Measurements from ENCODE around the gene SPTB.

The SPTB gene

DNA sequence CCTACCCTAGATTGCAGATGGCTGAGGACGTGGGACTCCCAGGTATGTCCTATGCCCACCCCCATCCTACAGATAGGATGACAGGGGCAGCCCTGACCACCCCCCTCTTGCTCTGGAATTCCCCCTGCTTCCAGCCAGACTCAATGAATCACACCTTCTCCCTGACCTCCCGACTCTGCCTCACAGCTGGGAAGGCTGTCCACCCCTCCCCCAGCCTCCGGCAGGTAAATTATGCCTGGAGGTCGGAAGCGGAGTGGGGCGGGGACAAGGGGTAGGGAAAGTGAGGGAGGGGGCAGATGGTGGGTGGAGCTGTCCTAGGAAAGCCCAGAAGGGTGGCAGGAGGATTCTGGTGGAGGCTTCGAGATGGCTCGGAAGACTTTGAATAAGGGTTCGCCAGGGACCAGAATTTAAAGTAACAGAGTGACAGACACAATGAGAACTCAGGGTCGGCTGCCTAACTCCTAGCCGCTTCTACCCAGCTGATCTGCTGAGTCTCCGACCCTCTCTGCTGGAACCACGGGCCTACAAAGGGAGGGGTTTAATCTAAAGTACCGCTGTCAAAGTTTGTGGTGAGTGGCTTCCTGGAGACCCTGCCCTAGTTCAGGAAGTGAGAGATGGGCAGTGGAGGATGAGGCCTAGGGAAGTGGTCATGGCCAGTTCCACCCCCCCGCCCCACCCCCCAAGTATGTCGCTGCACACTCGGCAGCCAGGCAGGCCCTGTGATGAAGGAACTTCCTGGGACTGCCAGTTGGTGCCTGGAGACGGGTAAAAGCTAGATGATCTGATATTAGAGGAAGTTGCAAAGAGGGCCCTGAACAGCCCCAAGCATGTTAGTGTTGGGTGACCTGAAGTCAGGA, 171.3 kb downstream of the SPTB start:
- no peaks in the 10 kb centered on the region for H3K9me3 ChIP-seq (ENCODE audit: control insufficient read depth, insufficient read depth, low read length)
- H3K9me2 ChIP-seq (replicated peaks; ENCODE audit: control insufficient read depth, low read length): no peaks in the 10 kb centered on the region
- no peak overlapping the region for H3K4me2 ChIP-seq (ENCODE audit: low read length)
- no peaks in the 10 kb centered on the region for H3F3A ChIP-seq (ENCODE audit: control insufficient read depth, insufficient read depth)
- TF ChIP-seq EZH2phosphoT487 (IDR thresholded peaks at IDR 0.05; ENCODE audit: borderline replicate concordance, low read length): no peak
- TF ChIP-seq, protein P1, sequence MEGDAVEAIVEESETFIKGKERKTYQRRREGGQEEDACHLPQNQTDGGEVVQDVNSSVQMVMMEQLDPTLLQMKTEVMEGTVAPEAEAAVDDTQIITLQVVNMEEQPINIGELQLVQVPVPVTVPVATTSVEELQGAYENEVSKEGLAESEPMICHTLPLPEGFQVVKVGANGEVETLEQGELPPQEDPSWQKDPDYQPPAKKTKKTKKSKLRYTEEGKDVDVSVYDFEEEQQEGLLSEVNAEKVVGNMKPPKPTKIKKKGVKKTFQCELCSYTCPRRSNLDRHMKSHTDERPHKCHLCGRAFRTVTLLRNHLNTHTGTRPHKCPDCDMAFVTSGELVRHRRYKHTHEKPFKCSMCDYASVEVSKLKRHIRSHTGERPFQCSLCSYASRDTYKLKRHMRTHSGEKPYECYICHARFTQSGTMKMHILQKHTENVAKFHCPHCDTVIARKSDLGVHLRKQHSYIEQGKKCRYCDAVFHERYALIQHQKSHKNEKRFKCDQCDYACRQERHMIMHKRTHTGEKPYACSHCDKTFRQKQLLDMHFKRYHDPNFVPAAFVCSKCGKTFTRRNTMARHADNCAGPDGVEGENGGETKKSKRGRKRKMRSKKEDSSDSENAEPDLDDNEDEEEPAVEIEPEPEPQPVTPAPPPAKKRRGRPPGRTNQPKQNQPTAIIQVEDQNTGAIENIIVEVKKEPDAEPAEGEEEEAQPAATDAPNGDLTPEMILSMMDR (IDR thresholded peaks at IDR 0.05; ENCODE audit: low read depth, low read length, poor library complexity, severe bottlenecking): no peak
- no peak overlapping the region for H3K4me3 ChIP-seq (ENCODE audit: low read length)
- no peaks in the 10 kb centered on the region for H3K79me2 ChIP-seq (ENCODE audit: control insufficient read depth, low read length)
- no peak overlapping the region for H3K27ac ChIP-seq (ENCODE audit: low read depth, low read length)
- H3K27me3 ChIP-seq (ENCODE audit: control insufficient read depth, low read length): peaks cover 41% of the 10 kb centered on the region
- H4K20me1 ChIP-seq (ENCODE audit: control insufficient read depth, insufficient read depth, low read depth, low read length): no peaks in the 10 kb centered on the region
- no peaks in the 10 kb centered on the region for H3K36me3 ChIP-seq (ENCODE audit: control insufficient read depth, low read length)
- no peaks in the 10 kb centered on the region for H3K4me1 ChIP-seq (ENCODE audit: control insufficient read depth, low read length)

DNA sequence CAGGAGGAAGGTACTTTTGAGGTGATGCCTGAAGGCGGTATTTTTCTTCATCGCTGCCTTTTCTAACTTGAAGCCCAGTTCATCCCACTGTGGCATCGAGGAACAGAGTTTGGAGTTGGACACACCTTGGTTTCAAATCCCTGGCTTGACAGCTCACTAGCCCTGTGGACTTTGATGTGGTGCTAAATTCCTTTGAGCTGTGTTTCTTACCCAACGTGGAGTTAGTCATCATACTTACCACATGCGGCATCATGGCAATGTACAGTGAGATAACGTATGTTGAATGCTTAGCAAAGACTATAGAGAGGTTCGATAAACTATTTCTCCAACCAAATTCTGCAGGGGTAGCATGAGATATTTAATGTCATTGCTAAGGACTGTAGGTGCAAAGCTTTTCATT, 172.0 kb downstream of the SPTB start:
- Histone ChIP-seq H3K4me2 (ENCODE audit: low read length) (no peak overlapping the region), H3F3A (ENCODE audit: control insufficient read depth, insufficient read depth) (no peaks in the 10 kb centered on the region), H3K4me3 (ENCODE audit: low read length) (no peak overlapping the region), H3K36me3 (ENCODE audit: control insufficient read depth, low read length) (no peaks in the 10 kb centered on the region), H3K9me2 (replicated peaks; ENCODE audit: control insufficient read depth, low read length) (no peaks in the 10 kb centered on the region), H3K4me1 (ENCODE audit: control insufficient read depth, low read length) (no peaks in the 10 kb centered on the region), H3K9me3 (ENCODE audit: control insufficient read depth, insufficient read depth, low read length) (no peaks in the 10 kb centered on the region), H3K79me2 (ENCODE audit: control insufficient read depth, low read length) (no peaks in the 10 kb centered on the region), H3K27ac (ENCODE audit: low read depth, low read length) (no peak overlapping the region), H4K20me1 (ENCODE audit: control insufficient read depth, insufficient read depth, low read depth, low read length) (no peaks in the 10 kb centered on the region), H3K27me3 (ENCODE audit: control insufficient read depth, low read length) (peaks cover 48% of the 10 kb centered on the region)
- no peak for TF ChIP-seq EZH2phosphoT487 (IDR thresholded peaks at IDR 0.05; ENCODE audit: borderline replicate concordance, low read length)
- TF ChIP-seq, protein P1 (IDR thresholded peaks at IDR 0.05; ENCODE audit: low read depth, low read length, poor library complexity, severe bottlenecking): no peak

DNA sequence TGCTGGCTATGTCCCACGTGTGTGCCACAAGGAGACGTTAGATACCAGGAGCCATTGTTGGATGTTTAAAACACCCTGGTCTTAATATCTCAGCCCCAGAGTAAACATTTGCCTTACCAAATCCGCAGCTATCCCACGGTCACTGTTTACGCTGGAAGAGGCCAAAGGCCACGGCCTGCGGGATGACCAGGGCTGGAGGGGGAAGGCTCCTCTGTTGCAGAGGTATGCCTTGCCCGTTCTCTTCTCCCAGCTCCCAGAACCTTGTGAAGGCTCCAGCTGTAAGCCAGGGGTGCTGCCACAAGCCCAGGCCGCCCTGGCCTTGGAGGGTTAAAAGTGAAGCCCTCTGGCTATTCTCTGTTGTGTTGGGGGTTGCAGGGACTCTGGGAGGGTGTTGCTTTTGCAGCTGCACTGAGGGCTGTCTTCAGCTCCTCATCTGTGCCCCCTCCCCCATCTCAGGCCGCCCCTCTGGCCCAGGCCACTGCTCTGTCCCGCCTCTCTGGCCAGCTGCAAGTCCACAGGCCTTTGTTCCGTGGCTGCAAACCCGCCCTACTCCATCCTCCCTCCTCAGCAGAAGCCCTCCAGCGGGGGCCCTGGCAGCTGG, 173.0 kb downstream of the SPTB start:
- Histone ChIP-seq H3F3A (ENCODE audit: control insufficient read depth, insufficient read depth) (no peaks in the 10 kb centered on the region), H3K4me1 (ENCODE audit: control insufficient read depth, low read length) (no peaks in the 10 kb centered on the region), H3K79me2 (ENCODE audit: control insufficient read depth, low read length) (no peaks in the 10 kb centered on the region), H3K27ac (ENCODE audit: low read depth, low read length) (no peak overlapping the region), H4K20me1 (ENCODE audit: control insufficient read depth, insufficient read depth, low read depth, low read length) (no peaks in the 10 kb centered on the region), H3K4me3 (ENCODE audit: low read length) (no peak overlapping the region), H3K9me3 (ENCODE audit: control insufficient read depth, insufficient read depth, low read length) (no peaks in the 10 kb centered on the region), H3K9me2 (replicated peaks; ENCODE audit: control insufficient read depth, low read length) (no peaks in the 10 kb centered on the region), H3K4me2 (ENCODE audit: low read length) (no peak overlapping the region), H3K36me3 (ENCODE audit: control insufficient read depth, low read length) (no peaks in the 10 kb centered on the region), H3K27me3 (ENCODE audit: control insufficient read depth, low read length) (peaks cover 55% of the 10 kb centered on the region)
- TF ChIP-seq EZH2phosphoT487 (IDR thresholded peaks at IDR 0.05; ENCODE audit: borderline replicate concordance, low read length): no peak
- TF ChIP-seq, protein P1 (IDR thresholded peaks at IDR 0.05; ENCODE audit: low read depth, low read length, poor library complexity, severe bottlenecking): no peak

Data from DOHH2 (cell line).